Panc1 (cell line): Measurements from ENCODE around the gene PPP4R3A. TPM values are rescaled to one million over a fixed set of nuclear protein-coding genes. Genes with fewer than 3 reads are reported as not detected.

Source experiments
- ATAC-seq: fragments of 200-7000 bp; cut with Tn5 transposase; 2 replicates; pipeline ENCODE4 v1.9.1; 2020; ENCODE audit warnings: mild to moderate bottlenecking, moderate library complexity
- BruUV-seq: library from RNA; stranded (reverse); fragments of 400-500 nt; replicated peaks from 2 replicates; lab custom pipeline; 2021; lab: Mats Ljungman, UMichigan
- CTCF ChIA-PET: fragments of 300-600 bp; sonication (Branson Sonifier 250); formaldehyde crosslinking; loops from one replicate; lab custom pipeline; 2022; ENCODE audit warnings: antibody characterized with exemption; lab: Charles Lee
- POLR2A ChIA-PET: fragments of 300-600 bp; sonication (Branson Sonifier 250); formaldehyde crosslinking; loops from one replicate; lab custom pipeline; 2022; ENCODE audit warnings: antibody characterized with exemption; lab: Charles Lee
- DNase-seq: peaks from one replicate; pipeline ENCODE4 v3.0.0-alpha.2; 2010; ENCODE audit warnings: low read depth, low spot score
- H3K27ac ChIP-seq: 2 replicates; pipeline ENCODE4 v1.5.1; 2011; ENCODE audit warnings: mild to moderate bottlenecking, low read length, inconsistent platforms
- H3K27me3 ChIP-seq: fragments of 200-500 bp; sonication (Bioruptor generic); 2 replicates; pipeline ENCODE4 v1.6.0; 2014; ENCODE audit warnings: low read length, inconsistent platforms; ENCODE audit not compliant: control insufficient read depth, insufficient read depth
- H3K36me3 ChIP-seq: fragments of 200-500 bp; sonication (Bioruptor generic); 2 replicates; pipeline ENCODE4 v1.5.1; 2014; ENCODE audit warnings: inconsistent platforms, mild to moderate bottlenecking, low read length, moderate library complexity; ENCODE audit not compliant: control insufficient read depth, insufficient read depth
- H3K4me1 ChIP-seq: 2 replicates; pipeline ENCODE4 v1.5.1; 2011; ENCODE audit warnings: inconsistent platforms, mild to moderate bottlenecking, low read length, moderate library complexity; ENCODE audit not compliant: control insufficient read depth, insufficient read depth
- H3K4me3 ChIP-seq, 2 experiments: 2 replicates each; pipeline ENCODE4 v1.5.1; 2011 to 2012; ENCODE audit warnings: low read depth in 2 of 2, low read length in 2 of 2, mild to moderate bottlenecking in 2 of 2, inconsistent platforms in 1 of 2, moderate library complexity in 1 of 2
- H3K9me3 ChIP-seq: fragments of 200-500 bp; sonication (Bioruptor generic); 2 replicates; pipeline ENCODE4 v1.5.1; 2014; ENCODE audit warnings: low read depth, mild to moderate bottlenecking, inconsistent platforms, low read length, moderate library complexity; ENCODE audit not compliant: control insufficient read depth, insufficient read depth
- CTCF ChIP-seq: fragments of 450-650 bp; IDR thresholded peaks from 2 replicates; pipeline ENCODE4 v1.5.1; 2017; ENCODE audit warnings: mild to moderate bottlenecking
- POLR2AphosphoS5 ChIP-seq: IDR thresholded peaks from 2 replicates; pipeline ENCODE4 v1.6.1; 2012; ENCODE audit warnings: mild to moderate bottlenecking, low read depth, low read length, moderate library complexity
- REST ChIP-seq, 2 experiments: IDR thresholded peaks; 2 replicates each; pipeline ENCODE4 v1.6.1; 2011 to 2012; ENCODE audit warnings: low read depth in 2 of 2, control low read depth in 1 of 2, low read length in 1 of 2, mild to moderate bottlenecking in 1 of 2, moderate library complexity in 1 of 2; ENCODE audit not compliant: insufficient read depth in 1 of 2
- SIN3A ChIP-seq: IDR thresholded peaks from 2 replicates; pipeline ENCODE4 v1.6.1; 2012; ENCODE audit warnings: low read depth, mild to moderate bottlenecking, low read length, moderate library complexity, borderline replicate concordance; ENCODE audit not compliant: insufficient read depth
- TCF7L2 ChIP-seq: IDR thresholded peaks from 2 replicates; pipeline ENCODE4 v1.6.1; 2011; ENCODE audit warnings: mild to moderate bottlenecking, low read depth, low read length, inconsistent platforms
- in situ Hi-C: cut with HindIII; loops from 2 replicates; pipeline ENCODE4 v1.10.0; 2016; ENCODE audit warnings: low sequenced_read_pairs, low pct_unique_long_range_greater_than_20kb
- intact Hi-C: fragments of 100-400 bp; cut with micrococcal nuclease; formaldehyde crosslinking; loops from one replicate; pipeline ENCODE4 v1.10.0; 2022; ENCODE audit not compliant: unreplicated experiment
- total RNA-seq: library from RNA; stranded (reverse); gene quantifications from one replicate; pipeline ENCODE4 v1.2.1, GENCODE V29; 2021; ENCODE audit not compliant: unreplicated experiment

PPP4R3A gene
- total RNA-seq, 1 experiment from 2014 or later, result 54.8 TPM

- Histone ChIP-seq H3K27ac (no peak overlapping the region), H3K4me3 (no peak overlapping the region), H3K9me3 (no peaks in the 10 kb centered on the region), H3K27me3 (no peaks in the 10 kb centered on the region), H3K36me3 (peaks cover 12% of the 10 kb centered on the region), H3K4me1 (no peaks in the 10 kb centered on the region)
- TF ChIP-seq SIN3A (no peak), CTCF (no peak), TCF7L2 (no peak), REST (IDR thresholded peaks at IDR 0.05; ENCODE audit: insufficient read depth in 1 of 2, low read depth in 2 of 2, low read length in 1 of 2) (no peak), POLR2AphosphoS5 (no peak)
- DNase-seq (no peak), ATAC-seq (no peak)
- ChIA-PET CTCF (no interaction called here), POLR2A (no interaction called here)
- intact Hi-C loops, result no loop called here
- BruUV-seq, result no TSS peak
- in situ Hi-C loops, result no loop called here
Measured at GRCh38 chr14:91454155-91454554, 56.0 kb downstream of the PPP4R3A start.

DNA sequence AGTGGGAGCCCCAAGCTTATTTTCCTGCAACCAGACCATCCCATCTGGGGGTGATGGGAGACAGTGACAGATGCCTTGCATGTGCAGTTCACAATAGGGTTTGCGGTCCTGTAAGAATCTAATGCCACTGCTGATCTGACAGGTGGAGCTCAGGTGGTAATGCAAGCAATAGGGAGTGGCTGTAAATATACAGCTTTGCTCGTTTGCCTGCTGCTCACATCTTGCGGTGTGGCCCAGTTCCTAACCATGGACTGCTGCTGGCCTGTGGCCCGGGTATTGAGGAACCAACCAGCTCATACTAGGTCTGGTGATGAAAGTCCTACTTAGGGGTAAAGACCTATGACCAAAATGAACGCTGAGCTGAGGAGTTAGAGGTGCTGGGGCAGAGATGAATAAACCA is 56.4 kb downstream of the PPP4R3A start:
- CTCF ChIA-PET, result no interaction called here
- intact Hi-C loops, result no loop called here
- in situ Hi-C loops, result no loop called here

DNA sequence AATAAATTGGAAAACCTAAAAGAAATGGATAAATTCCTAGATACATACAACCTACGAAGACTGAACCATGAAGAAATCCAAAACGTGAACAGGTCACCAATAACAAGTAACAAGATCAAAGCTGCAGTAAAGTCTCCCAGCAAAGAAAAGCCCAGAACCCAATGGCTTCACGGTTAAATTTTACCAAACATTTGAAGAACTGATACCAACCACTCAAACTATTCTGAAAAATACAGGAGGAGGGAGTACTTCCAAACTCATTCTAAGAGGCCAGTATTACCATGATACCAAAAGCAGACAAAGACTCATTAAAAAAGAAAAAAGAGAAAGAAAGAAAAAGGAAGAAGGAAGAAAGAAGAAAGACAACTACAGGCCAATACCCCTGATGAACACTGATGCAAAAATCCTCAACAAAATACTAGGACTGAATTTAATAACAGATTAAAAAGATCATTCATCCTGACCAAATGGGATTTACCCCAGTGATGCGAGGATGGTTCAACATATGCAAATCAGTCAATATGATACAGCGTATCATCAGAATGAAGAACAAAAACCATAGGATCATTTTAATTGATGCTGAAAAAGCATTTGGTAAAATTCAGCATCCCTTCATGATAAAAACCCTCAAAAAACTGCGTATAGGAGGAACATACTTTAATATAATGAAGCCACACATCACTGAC is 65.6 kb downstream of the PPP4R3A start:
- Histone ChIP-seq H3K36me3 (no peaks in the 10 kb centered on the region), H3K27me3 (no peaks in the 10 kb centered on the region), H3K4me1 (no peaks in the 10 kb centered on the region), H3K27ac (no peak overlapping the region), H3K9me3 (no peaks in the 10 kb centered on the region), H3K4me3 (no peak overlapping the region)
- ATAC-seq (no peak), DNase-seq (no peak)
- in situ Hi-C loops (no loop called here), intact Hi-C loops (no loop called here)
- POLR2A ChIA-PET, result no interaction called here
- BruUV-seq, result no TSS peak
- CTCF ChIA-PET, result no interaction called here
- TF ChIP-seq TCF7L2 (no peak), SIN3A (no peak), REST (IDR thresholded peaks at IDR 0.05; ENCODE audit: insufficient read depth in 1 of 2, low read depth in 2 of 2, low read length in 1 of 2) (no peak), POLR2AphosphoS5 (no peak), CTCF (no peak)

More for the DNA sequence above, 56.4 kb downstream of the PPP4R3A start:
- TF ChIP-seq TCF7L2, result no peak
- no TSS peak for BruUV-seq
- POLR2A ChIA-PET, result no interaction called here
- Histone ChIP-seq H3K4me1 (no peaks in the 10 kb centered on the region), H3K9me3 (no peaks in the 10 kb centered on the region), H3K4me3 (no peak overlapping the region), H3K36me3 (peaks cover 12% of the 10 kb centered on the region), H3K27me3 (no peaks in the 10 kb centered on the region), H3K27ac (no peak overlapping the region)
- no peak for DNase-seq
- no peak for ATAC-seq
